IPS DF 6.9 (cell line): ENCODE data around the gene OR6B1.
"Not testable (repeated sequence)": the region's sequence is repeated elsewhere in the genome, so short reads cannot be mapped to it uniquely, and the experiment has no call there.

Experiments used
- DNase-seq: peaks from one replicate; pipeline ENCODE4 v3.0.0-alpha.2; 2013; ENCODE audit warnings: low read depth, low spot score
- H3K27ac ChIP-seq: one replicate; pipeline ENCODE4 v1.5.1; 2013; ENCODE audit warnings: low read length, control low read depth
- H3K27me3 ChIP-seq: 2 replicates; pipeline ENCODE4 v1.6.1; 2013; ENCODE audit warnings: mild to moderate bottlenecking, low read length; ENCODE audit not compliant: control insufficient read depth, insufficient read depth
- H3K36me3 ChIP-seq: 2 replicates; pipeline ENCODE4 v1.6.1; 2013; ENCODE audit warnings: low read length; ENCODE audit not compliant: control insufficient read depth, insufficient read depth
- H3K4me1 ChIP-seq: 2 replicates; pipeline ENCODE4 v1.6.1; 2013; ENCODE audit warnings: low read length; ENCODE audit not compliant: control insufficient read depth, insufficient read depth
- H3K4me3 ChIP-seq: 2 replicates; pipeline ENCODE4 v1.5.1; 2013; ENCODE audit warnings: mild to moderate bottlenecking, low read length
- H3K9me3 ChIP-seq: 2 replicates; pipeline ENCODE4 v1.6.1; 2013; ENCODE audit warnings: low read length, inconsistent platforms; ENCODE audit not compliant: control insufficient read depth, insufficient read depth
- WGBS: extraction: QIAGEN DNeasy Blood & Tissue Kit; methylation state at CpG from one replicate; pipeline ENCODE4 v1.1.7; 2013; ENCODE audit warnings: mixed read lengths, missing lambda C conversion rate; ENCODE audit not compliant: insufficient read length, insufficient coverage; 5-methylcytosine and 5-hydroxymethylcytosine counted together

OR6B1 gene

DNA sequence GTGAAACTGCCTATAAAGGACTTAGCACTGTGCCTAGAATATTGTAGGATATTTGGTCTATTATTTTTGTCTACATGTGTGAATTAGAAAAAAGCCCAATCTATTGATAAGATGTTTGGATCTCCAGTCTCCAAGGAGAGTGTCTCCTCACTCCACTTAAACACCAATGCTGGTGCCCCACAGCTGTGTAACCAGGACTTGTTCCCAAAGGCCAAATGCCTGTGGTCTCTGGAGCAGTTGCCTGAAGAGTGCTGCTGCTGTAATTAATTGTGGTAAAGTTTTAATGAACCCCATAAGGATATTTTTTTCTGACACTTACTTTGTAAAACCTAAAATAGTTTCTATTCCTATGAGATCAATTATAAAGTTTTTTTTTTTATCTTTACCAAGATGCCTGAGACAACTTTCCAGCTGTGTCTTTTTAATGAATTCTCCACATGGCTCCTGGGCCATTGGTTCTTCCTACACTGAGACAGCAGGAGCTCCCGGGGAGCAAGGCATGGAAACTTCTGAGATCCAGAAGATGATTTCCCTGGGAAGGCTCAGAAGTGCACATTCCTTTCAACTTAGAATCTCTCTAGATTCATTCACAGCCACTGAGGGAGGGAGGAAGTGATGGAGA is 37.4 kb downstream of the OR6B1 start:
- whole genome bisulfite sequencing: no CpG with 5 or more reads among the region's 1 CpG
- no peak overlapping the region for H3K27ac ChIP-seq
- H3K4me1 ChIP-seq: no peaks in the 10 kb centered on the region
- H3K9me3 ChIP-seq: no peaks in the 10 kb centered on the region
- H3K4me3 ChIP-seq: no peak overlapping the region
- no peaks in the 10 kb centered on the region for H3K27me3 ChIP-seq
- H3K36me3 ChIP-seq: no peaks in the 10 kb centered on the region
- DNase-seq: no peak

DNA sequence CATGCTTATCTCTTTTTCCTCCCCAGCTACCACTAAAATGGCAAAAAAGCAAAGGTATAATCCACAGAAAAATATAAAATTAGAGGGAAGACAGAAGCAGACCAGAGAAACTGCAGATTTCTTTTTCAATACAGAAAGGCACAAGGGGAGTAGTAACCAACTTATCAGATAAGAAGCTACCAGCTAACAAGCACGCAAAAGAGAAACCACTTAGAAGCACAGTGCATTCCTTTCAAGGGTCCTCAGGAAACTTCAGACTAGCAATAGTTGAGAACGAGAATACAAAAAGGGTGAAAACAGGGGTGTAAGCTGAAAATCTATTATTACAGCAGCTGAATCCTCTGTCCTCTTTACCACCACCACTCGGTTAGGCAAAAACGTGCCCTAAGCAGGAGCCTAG is 38.8 kb downstream of the OR6B1 start:
- Histone ChIP-seq H3K27ac (no peak overlapping the region), H3K4me1 (no peaks in the 10 kb centered on the region), H3K27me3 (no peaks in the 10 kb centered on the region), H3K9me3 (no peaks in the 10 kb centered on the region), H3K36me3 (no peaks in the 10 kb centered on the region), H3K4me3 (no peak overlapping the region)
- DNase-seq: no peak
- no CpG with 5 or more reads among the region's 4 CpGs for WGBS

DNA sequence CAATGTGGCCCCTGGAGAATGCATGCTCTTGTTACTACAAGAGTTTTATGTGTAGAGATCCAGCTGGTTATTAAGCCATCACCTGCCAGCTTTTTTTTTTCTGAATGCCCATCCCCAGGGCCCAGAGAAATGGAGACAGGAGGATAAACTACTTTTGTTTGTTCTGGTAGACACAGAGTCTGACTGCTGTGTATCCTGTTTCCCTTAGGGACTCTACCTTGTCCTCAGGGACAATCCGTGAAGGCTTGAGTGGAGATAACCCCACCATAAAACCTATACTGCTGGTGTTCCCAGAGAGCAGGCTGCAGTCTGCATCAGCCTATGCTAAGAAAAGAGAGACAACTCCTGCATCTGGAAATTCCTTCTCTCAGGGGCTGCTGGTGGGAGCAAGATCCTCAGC is 48.5 kb downstream of the OR6B1 start, which contains the start of gene OR2A5:
OR2A5 (plus strand) TSS at position 301 of the 400 bp plus-strand sequence. CDS start 1,454 bp downstream, outside the sequence.
- Histone ChIP-seq H3K27me3 (no peaks in the 10 kb centered on the region), H3K4me1 (no peaks in the 10 kb centered on the region), H3K9me3 (no peaks in the 10 kb centered on the region), H3K27ac (no peak within 1 kb of the TSS), H3K36me3 (no peaks in the 10 kb centered on the region), H3K4me3 (no peak within 1 kb of the TSS)
- no peak for DNase-seq
- WGBS: no CpG with 5 or more reads among the region's 1 CpG

DNA sequence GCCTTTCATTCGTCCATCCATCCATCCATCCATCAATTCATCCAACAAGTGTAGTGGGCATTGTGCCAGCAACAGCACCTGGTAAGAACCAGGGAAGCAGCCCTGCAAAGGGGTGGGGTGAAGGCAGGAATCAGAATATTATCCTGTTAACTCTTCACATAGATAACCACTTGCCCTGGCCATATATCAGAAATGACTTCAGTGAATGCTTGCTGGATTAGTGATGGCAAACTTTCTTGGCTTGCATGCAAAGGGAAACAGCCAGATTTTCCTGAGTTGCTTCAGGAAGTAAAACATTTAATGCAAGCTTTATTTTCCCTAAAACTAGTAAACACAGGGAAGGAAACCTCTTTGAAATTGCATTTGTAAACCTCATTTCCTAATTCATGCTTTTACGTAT is 49.4 kb downstream of the OR6B1 start:
- Histone ChIP-seq H3K27ac (no peak overlapping the region), H3K4me1 (no peaks in the 10 kb centered on the region), H3K4me3 (no peak overlapping the region), H3K27me3 (no peaks in the 10 kb centered on the region), H3K9me3 (no peaks in the 10 kb centered on the region), H3K36me3 (no peaks in the 10 kb centered on the region)
- WGBS: no CpG with 5 or more reads among the region's 2 CpGs
- no peak for DNase-seq

DNA sequence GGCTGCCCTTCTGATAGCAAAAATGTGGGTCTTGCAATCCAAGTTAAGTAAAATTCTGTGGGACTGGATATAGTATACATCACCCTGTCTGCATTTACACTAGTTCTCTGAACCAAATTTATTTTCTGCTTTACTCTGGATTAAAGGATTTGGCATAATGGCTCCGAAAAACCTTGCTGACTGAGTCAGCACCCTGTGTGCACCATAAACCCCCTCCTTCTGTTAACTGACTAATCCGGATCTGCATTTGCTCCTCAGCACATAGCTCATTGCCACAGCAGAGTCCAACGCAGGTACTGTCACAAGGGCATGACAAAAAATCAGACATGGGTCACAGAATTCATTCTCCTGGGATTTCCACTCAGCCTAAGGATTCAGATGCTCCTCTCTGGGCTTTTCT is 50.0 kb downstream of the OR6B1 start:
- H3K36me3 ChIP-seq: no peaks in the 10 kb centered on the region
- no peaks in the 10 kb centered on the region for H3K4me1 ChIP-seq
- no peak overlapping the region for H3K4me3 ChIP-seq
- H3K9me3 ChIP-seq: no peaks in the 10 kb centered on the region
- H3K27ac ChIP-seq: no peak overlapping the region
- H3K27me3 ChIP-seq: no peaks in the 10 kb centered on the region
- WGBS: no CpG with 5 or more reads among the region's 3 CpGs
- no peak for DNase-seq

DNA sequence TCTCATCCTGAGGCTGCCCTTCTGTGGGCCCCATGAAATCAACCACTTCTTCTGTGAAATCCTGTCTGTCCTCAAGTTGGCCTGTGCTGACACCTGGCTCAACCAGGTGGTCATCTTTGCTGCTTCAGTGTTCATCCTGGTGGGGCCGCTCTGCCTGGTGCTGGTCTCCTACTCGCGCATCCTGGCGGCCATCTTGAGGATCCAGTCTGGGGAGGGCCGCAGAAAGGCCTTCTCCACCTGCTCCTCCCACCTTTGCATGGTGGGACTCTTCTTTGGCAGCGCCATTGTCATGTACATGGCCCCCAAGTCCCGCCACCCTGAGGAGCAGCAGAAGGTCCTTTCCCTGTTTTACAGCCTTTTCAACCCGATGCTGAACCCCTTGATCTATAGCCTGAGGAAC is 50.8 kb downstream of the OR6B1 start:
- H3K4me1 ChIP-seq, H3K4me3 ChIP-seq, H3K9me3 ChIP-seq, DNase-seq, H3K27ac ChIP-seq, H3K27me3 ChIP-seq, H3K36me3 ChIP-seq: not testable (repeated sequence)
- WGBS: no CpG with 5 or more reads among the region's 8 CpGs

DNA sequence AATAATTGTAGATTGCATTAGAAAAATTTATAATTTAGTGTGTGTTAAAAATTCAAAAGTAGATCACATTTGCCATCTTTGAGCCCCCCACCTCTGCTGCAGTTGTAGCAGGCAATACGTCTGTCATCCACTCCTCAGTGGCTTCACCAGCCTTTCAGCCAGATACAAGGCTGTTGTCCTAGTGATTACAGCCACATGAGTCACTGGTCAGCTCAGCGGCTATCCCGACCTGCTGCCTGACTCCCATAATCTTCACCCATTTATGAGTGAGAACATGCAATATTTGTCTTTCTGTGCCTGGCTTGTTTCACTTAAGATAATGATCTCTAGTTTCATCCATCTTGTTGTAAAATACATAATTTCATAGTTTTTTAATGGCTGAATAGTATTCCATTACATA is 57.8 kb downstream of the OR6B1 start:
- no peak overlapping the region for H3K4me3 ChIP-seq
- no peak for DNase-seq
- no peaks in the 10 kb centered on the region for H3K27me3 ChIP-seq
- H3K36me3 ChIP-seq: no peaks in the 10 kb centered on the region; the same call in 1 of the 2 replicates
- H3K9me3 ChIP-seq: no peaks in the 10 kb centered on the region
- WGBS: no CpG with 5 or more reads among the region's 3 CpGs
- H3K4me1 ChIP-seq: no peaks in the 10 kb centered on the region
- H3K27ac ChIP-seq: no peak overlapping the region
